ENCODE measurements around the gene DGKB.

DGKB gene

GRCh38 chr7:14381936-14382335 is 520.6 kb downstream of the DGKB start:
- no peak for DNase-seq (ENCODE audit: low spot score)

DNA sequence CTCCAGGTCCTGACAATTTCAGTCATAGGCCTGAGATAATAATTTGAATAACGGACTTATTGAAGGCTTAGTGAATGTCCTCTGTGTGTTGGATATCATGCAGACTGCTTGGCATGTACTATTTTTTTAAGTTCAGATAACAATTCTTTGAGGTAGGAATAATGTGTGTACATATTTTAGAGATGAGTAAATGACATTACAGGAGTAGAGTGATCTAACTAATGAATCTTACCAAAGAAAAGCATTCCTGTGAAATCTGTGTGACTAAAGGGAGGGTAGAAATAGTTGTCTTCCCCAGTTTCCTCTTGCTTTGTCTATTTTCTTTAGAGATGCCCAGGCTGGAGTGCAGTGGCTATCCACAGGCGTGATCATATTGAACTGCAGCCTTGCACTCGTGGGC is 521.2 kb downstream of the DGKB start:
- no peak for DNase-seq (ENCODE audit: low spot score)

- no peak for DNase-seq (ENCODE audit: low spot score)
Measured at GRCh38 chr7:14380881-14381280, 521.7 kb downstream of the DGKB start.

- DNase-seq (ENCODE audit: low spot score): no peak
Measured at GRCh38 chr7:14377646-14378266, 524.8 kb downstream of the DGKB start.

- no peak for DNase-seq (ENCODE audit: low spot score)
Measured at GRCh38 chr7:14376711-14377110, 525.8 kb downstream of the DGKB start.

DNA sequence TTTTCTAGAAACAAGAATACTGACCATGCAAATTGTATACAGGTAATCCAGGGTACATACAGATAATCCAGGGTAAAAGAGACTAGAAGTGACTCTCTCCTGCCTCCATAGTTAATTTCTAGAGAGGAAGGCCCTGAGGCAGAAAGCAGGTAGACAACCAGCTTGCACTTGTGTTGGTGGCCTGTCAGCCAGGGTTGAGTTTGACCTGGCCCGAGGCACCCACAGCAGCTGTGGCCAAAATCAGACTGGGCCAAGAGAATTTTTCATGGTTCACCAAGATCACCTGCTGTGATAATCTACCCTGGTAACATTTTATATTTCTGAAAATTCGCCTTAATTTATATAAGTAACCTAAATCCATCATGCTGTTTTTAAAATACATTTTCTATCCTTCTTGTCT is 526.6 kb downstream of the DGKB start:
- DNase-seq (ENCODE audit: low spot score): no peak

DNA sequence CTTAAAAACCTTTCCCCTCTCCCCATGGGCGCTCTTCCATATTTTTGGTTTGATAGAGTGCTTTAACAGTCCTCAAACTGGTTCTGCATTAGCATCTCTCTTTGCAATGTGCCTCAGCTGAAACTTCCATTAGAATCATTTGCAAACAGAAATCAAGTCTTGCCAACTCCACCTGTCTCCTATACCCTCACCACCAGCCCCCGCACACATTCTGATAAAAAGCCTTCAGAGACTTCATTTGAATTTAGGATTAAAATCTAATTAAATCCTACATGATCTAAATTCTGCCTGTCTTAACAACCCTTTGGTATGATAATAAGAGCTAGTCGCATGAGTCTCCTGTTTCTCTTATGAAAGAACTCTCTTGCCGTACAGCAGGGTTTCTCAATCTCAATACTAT is 528.2 kb downstream of the DGKB start:
- DNase-seq (ENCODE audit: low spot score): no peak

GRCh38 chr7:14368285-14368684 is 534.3 kb downstream of the DGKB start:
- no peak for DNase-seq (ENCODE audit: low spot score)

DNA sequence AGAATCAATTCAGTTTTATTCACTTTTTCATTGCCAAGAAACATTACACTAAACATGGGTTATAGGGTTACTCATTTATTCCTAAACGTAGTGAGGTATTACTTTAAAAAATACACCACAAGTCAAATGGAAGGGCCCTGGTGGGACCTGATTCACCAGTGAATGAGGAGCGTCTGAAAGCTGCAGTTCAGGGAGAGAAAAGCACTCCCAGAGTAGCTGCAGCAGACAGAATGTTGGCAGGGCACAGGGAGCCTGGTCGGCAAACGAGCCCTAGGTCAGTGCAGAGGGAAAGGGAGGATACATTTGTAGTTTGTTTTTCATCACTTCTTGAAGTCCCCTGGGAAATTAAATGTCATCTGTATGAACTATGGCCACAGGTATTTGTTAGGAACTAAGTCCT is 551.4 kb downstream of the DGKB start:
- DNase-seq (ENCODE audit: low spot score): no peak

DNA sequence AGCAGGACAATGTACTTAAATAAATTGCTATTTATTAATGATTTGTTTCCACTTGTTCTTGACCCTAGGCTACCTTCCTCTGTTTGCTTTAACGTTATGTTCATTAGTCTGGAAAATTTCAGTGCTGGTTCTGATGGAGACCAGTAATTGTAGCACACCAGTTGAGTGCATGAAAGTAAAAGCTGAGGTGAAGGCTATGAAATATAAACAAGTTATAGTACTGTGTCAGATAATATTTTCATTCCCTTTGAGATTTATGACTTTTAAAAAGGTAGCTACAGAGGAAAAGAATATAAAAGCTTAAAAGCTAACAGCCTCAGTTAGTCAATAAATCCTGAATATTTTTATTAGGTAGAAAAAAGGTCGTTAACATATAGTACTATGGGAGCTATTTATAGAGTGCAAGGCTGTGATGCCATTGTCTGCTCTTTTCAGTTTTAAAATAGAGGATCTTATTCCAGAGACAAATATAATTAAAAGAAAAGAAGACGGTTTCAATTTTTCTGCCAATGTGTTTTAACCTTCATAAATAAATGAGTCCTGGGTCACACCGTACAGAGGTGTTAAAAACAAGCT is 561.3 kb downstream of the DGKB start:
- no peak for DNase-seq (ENCODE audit: low spot score)

DNA sequence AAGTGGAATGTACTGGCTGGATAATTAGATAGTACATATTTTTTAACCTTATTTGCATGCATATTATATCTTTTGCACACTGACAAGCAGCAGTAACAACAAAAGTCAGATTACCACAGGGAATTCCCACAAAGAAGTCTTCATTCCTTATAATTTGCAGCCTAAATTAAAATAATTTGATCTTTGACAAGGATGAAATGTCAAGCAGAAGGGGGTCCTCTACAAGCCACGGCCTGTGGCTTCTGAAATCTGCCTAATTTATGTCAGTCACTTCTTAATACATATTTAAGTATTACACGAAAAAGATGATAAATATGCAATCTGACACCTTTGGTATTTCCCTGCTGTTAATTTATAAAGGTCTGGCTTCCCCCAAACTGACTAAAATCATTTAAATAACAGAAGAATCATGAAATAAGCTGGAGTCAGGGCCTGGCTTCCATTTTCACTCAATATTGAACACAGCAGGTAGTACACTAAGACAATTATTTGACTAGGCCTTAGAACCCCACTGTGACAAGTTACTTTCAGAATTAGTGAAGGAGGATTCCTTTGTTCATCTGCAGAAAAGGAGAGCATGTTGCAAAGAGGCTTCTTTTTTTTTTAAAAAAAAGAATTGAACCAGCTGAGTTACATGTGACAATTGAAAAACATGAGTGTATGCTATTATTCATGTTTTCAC is 562.0 kb downstream of the DGKB start:
- DNase-seq (ENCODE audit: low spot score): no peak

DNA sequence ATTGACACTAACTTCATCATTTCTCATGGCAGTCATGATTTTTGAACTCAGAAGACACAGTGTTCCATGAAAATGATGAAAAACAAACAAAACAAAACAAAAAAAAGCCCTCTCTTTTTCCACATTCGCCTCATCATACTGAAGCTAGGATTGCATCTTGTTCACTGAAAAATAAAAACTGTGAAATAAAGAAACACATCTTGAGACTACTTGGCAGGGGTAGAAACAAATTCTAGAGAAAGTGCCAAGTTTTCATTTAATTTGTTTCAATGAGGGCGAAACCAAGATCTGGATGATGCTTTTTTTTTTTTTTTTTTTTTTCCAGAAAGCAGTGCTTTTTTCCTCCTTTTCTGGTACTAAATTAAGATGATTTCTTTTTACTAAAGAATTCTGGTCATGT is 562.7 kb downstream of the DGKB start:
- DNase-seq (ENCODE audit: low spot score): no peak

DNA sequence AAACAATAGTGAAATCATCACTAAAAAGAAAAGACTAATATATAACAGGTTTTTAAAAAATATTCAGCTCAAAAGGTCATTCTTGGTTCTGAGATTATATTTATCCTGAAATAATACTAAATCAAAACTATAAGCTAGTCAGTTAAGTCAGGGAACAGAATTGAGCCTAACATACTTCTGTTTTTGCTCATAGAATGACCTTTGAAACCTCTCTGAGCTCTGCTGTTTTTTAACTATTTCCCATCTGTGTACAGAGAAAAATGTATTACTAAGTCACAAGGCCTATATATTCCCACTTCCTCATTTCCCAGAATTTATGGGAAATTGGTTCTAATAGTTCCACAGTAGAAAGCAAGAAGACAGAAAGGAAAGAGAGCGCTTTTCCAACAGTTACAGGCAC is 566.3 kb downstream of the DGKB start:
- DNase-seq (ENCODE audit: low spot score): no peak

GRCh38 chr7:14332155-14332554 is 570.4 kb downstream of the DGKB start:
- DNase-seq (ENCODE audit: low spot score): no peak

DNA sequence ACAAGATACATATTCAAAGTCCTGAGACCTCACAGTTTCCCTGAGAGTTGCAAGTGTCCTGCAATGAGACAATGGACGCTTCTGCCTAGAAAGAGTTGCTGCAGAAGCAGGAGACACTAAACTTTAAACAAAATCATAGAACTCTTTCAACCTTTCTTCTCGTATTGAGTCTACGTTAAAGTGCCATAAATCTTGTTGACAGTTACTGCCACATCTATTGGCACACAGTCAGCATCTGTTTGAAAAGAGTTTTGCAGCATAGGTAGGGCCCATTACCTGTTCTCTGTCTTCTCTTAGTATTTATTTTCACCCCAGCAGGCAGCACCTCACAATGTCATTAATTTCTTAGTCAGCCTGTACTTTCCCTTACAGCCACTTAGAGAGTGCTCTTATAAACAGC is 577.8 kb downstream of the DGKB start:
- no peak for DNase-seq (ENCODE audit: low spot score)

GRCh38 chr7:14322724-14323123 is 579.8 kb downstream of the DGKB start:
- no peak for DNase-seq (ENCODE audit: low spot score)

DNA sequence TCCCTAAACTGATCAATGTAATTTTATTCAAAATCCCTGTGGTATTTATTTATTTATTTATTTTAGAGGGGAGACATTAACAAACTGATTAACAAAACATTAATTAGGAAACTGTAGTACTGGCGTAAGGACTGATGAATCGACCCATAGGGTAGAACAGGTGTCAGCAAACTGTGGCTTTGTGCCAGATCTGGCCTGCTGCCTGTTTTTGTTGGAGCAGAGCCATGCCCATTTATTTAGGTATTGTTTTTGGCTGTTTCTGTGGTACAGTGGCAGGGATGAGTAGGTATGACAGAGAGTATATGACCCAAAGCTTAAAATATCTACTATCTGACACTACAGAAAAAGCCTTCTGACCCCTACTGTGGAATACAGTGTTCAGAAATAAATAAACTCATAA is 580.6 kb downstream of the DGKB start:
- no peak for DNase-seq (ENCODE audit: low spot score)

DNA sequence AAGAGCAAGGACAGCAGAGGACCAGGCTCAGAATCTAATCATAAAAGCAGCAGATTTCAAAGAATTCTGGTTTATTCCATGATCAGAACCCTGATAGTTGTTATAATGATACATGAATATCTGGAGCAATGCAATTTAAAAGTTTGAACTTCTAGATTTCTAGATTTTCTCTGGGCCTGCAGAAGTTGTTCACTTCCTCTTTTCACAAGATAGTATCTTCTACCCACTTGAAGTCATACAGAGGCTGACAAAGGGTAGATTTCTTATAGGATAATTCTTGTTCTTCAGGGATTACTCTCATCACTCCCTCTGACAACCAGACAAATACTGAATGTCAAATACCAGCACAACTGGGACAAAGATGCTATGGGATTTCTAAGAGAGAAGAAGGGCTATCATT is 593.1 kb downstream of the DGKB start:
- DNase-seq (ENCODE audit: low spot score): no peak

GRCh38 chr7:14305233-14305866 is 597.2 kb downstream of the DGKB start:
- DNase-seq (ENCODE audit: low spot score): no peak

DNA sequence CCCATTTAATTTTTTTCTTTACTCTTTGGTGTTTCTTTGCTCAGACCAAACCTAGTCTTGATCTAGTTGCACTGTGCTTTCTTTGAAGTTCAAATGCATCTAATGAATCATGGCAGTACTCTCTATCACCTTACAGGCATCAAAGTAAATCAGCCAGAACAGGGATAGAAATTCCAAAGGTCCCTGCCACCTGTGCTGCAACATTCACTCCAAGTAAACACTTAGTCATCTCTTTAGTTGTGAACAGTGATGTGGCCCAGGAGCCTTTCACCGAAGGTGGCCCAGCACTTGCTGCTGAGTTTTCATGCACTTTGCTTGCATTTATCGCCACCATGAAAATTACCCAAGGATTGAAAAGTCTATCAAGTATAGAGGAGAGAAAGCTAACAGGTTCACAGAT is 599.0 kb downstream of the DGKB start:
- no peak for DNase-seq (ENCODE audit: low spot score)

GRCh38 chr7:14294637-14295036 is 607.9 kb downstream of the DGKB start:
- no peak for DNase-seq (ENCODE audit: low spot score)

DNA sequence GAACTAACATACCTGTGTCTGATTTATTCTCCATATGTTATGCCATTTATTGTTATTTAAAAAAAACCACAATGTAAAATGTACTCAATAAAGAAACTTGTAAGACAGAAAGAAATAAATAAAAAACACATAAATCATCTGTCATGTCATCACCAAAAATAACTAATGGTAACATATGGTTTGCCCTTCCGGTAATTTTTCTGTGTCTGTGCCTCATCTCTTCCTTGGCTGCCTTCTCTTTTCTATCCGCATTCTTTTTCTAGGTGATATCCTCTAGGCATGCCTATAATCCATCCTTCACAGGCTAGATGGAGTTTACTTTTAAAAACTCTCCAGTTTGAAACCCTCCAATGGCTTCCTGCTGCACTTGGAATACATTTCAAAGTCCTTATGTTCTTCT is 609.1 kb downstream of the DGKB start:
- DNase-seq (ENCODE audit: low spot score): no peak

- DNase-seq (ENCODE audit: low spot score): no peak
Measured at GRCh38 chr7:14292737-14293136, 609.8 kb downstream of the DGKB start.

All from kidney capillary endothelial cell (primary cell).